ENCODE measurements around the gene CAMTA1. TPM values are rescaled to one million over a fixed set of nuclear protein-coding genes. Genes with fewer than 3 reads are reported as not detected.

The CAMTA1 gene
- total RNA-seq, 1 donor from 2014 or later, result 81.6 TPM

- no peak overlapping the region for H3K4me3 Mint-ChIP-seq (ENCODE audit: unreplicated experiment)
- TF ChIP-seq CTCF (IDR thresholded peaks at IDR 0.05), result no peak
- H3K36me3 Mint-ChIP-seq (ENCODE audit: unreplicated experiment), result no peaks in the 10 kb centered on the region
- peaks cover 9% of the 10 kb centered on the region for H3K9me3 Mint-ChIP-seq (ENCODE audit: unreplicated experiment)
- no peaks in the 10 kb centered on the region for H3K4me1 Mint-ChIP-seq (ENCODE audit: unreplicated experiment)
- no peak overlapping the region for H3K27ac Mint-ChIP-seq (ENCODE audit: unreplicated experiment)
- DNase-seq (ENCODE audit: extremely low spot score, unreplicated experiment), result no peak
- no peaks in the 10 kb centered on the region for H3K27me3 Mint-ChIP-seq (ENCODE audit: unreplicated experiment)
Measured at GRCh38 chr1:7320661-7321060, 535.4 kb downstream of the CAMTA1 start.

- DNase-seq (ENCODE audit: extremely low spot score, unreplicated experiment), result no peak
- Mint-ChIP-seq H3K4me3 (ENCODE audit: unreplicated experiment) (no peak overlapping the region), H3K27me3 (ENCODE audit: unreplicated experiment) (no peaks in the 10 kb centered on the region), H3K36me3 (ENCODE audit: unreplicated experiment) (peaks cover 4% of the 10 kb centered on the region), H3K4me1 (ENCODE audit: unreplicated experiment) (no peaks in the 10 kb centered on the region), H3K9me3 (ENCODE audit: unreplicated experiment) (peaks cover 15% of the 10 kb centered on the region), H3K27ac (ENCODE audit: unreplicated experiment) (no peak overlapping the region)
- TF ChIP-seq CTCF (IDR thresholded peaks at IDR 0.05), result no peak
Measured at GRCh38 chr1:7322283-7322785, 537.1 kb downstream of the CAMTA1 start.

GRCh38 chr1:7322912-7323311, 537.7 kb downstream of the CAMTA1 start:
- H3K27me3 Mint-ChIP-seq (ENCODE audit: unreplicated experiment), result no peaks in the 10 kb centered on the region

GRCh38 chr1:7325254-7325653, 540.0 kb downstream of the CAMTA1 start:
- Mint-ChIP-seq H3K4me1 (ENCODE audit: unreplicated experiment) (no peaks in the 10 kb centered on the region), H3K27ac (ENCODE audit: unreplicated experiment) (no peak overlapping the region), H3K36me3 (ENCODE audit: unreplicated experiment) (peaks cover 5% of the 10 kb centered on the region), H3K4me3 (ENCODE audit: unreplicated experiment) (no peak overlapping the region), H3K9me3 (ENCODE audit: unreplicated experiment) (peaks cover 29% of the 10 kb centered on the region), H3K27me3 (ENCODE audit: unreplicated experiment) (no peaks in the 10 kb centered on the region)
- DNase-seq (ENCODE audit: extremely low spot score, unreplicated experiment), result peak; percentile 57
- no peak for TF ChIP-seq CTCF (IDR thresholded peaks at IDR 0.05)

More at GRCh38 chr1:7322912-7323311, 537.7 kb downstream of the CAMTA1 start:
- DNase-seq (ENCODE audit: extremely low spot score, unreplicated experiment), result no peak
- Mint-ChIP-seq H3K4me3 (ENCODE audit: unreplicated experiment) (no peak overlapping the region), H3K9me3 (ENCODE audit: unreplicated experiment) (peaks cover 21% of the 10 kb centered on the region), H3K4me1 (ENCODE audit: unreplicated experiment) (no peaks in the 10 kb centered on the region), H3K36me3 (ENCODE audit: unreplicated experiment) (peaks cover 4% of the 10 kb centered on the region), H3K27ac (ENCODE audit: unreplicated experiment) (no peak overlapping the region)
- no peak for TF ChIP-seq CTCF (IDR thresholded peaks at IDR 0.05)

- peaks cover 27% of the 10 kb centered on the region for H3K9me3 Mint-ChIP-seq (ENCODE audit: unreplicated experiment)
Measured at GRCh38 chr1:7326366-7326765, 541.1 kb downstream of the CAMTA1 start.

More at GRCh38 chr1:7326366-7326765, 541.1 kb downstream of the CAMTA1 start:
- no peak for DNase-seq (ENCODE audit: extremely low spot score, unreplicated experiment)
- no peak overlapping the region for H3K27ac Mint-ChIP-seq (ENCODE audit: unreplicated experiment)
- H3K4me3 Mint-ChIP-seq (ENCODE audit: unreplicated experiment), result no peak overlapping the region
- H3K27me3 Mint-ChIP-seq (ENCODE audit: unreplicated experiment), result no peaks in the 10 kb centered on the region
- H3K36me3 Mint-ChIP-seq (ENCODE audit: unreplicated experiment), result peaks cover 5% of the 10 kb centered on the region
- H3K4me1 Mint-ChIP-seq (ENCODE audit: unreplicated experiment), result peaks cover 2% of the 10 kb centered on the region
- TF ChIP-seq CTCF (IDR thresholded peaks at IDR 0.05), result no peak
